HFF-Myc (cell line): Measurements from ENCODE around the gene SMIM13.

Experiments
- DNase-seq: peaks from one replicate; pipeline ENCODE4 v3.0.0-alpha.2; 2011; ENCODE audit warnings: low read depth; ENCODE audit errors: extremely low read depth
- H3K4me3 ChIP-seq: replicated peaks from 2 replicates; pipeline ENCODE4 v1.5.1; 2011; ENCODE audit warnings: low read depth, mild to moderate bottlenecking, control low read depth, low read length
- CTCF ChIP-seq: IDR thresholded peaks from 2 replicates; pipeline ENCODE4 v1.5.1; 2012; ENCODE audit warnings: mild to moderate bottlenecking, low read depth, low read length, control low read depth; ENCODE audit errors: missing control alignments

SMIM13 gene

GRCh38 chr6:11181478-11182136, 88.0 kb downstream of the SMIM13 start:
- DNase-seq, result no peak
- no peak overlapping the region for H3K4me3 ChIP-seq
- no peak for TF ChIP-seq CTCF

- DNase-seq, result no peak
- no peak for TF ChIP-seq CTCF
- no peak overlapping the region for H3K4me3 ChIP-seq
Measured at GRCh38 chr6:11183761-11184362, 90.2 kb downstream of the SMIM13 start.

GRCh38 chr6:11185204-11185842, 91.7 kb downstream of the SMIM13 start:
- DNase-seq, result no peak
- no peak overlapping the region for H3K4me3 ChIP-seq
- no peak for TF ChIP-seq CTCF

DNA sequence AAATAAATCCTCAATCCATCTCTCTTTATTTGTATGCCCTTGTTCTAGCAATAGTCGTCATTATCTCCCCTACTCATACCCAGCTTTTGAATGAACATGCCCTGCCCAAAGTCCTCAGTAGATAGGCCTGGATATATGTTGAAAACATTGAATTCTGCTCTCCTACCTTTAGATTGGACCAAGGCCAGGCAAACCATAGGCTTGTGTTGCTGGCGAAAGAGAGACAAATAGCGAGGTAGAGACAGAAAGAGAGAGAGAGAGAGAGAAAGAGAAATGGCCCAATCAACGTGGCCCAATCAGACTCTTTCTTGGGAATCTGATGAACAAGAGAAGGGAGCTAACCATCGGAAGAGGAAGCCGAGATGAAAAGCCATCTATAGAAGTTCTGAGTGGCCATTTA, 93.7 kb downstream of the SMIM13 start:
- DNase-seq, result no peak
- no peak for TF ChIP-seq CTCF
- no peak overlapping the region for H3K4me3 ChIP-seq
